ENCODE results near the gene TMEM178B. TPM values are rescaled to one million over a fixed set of nuclear protein-coding genes. Genes with fewer than 3 reads are reported as not detected.

TMEM178B gene
- total and polyA plus RNA-seq, 9 donors, result 0.10 to 1.6 (median 0.30) TPM

GRCh38 chr7:141221007-141221612, 147.2 kb downstream of the TMEM178B start:
- no peaks in the 10 kb centered on the region for H3K9me3 ChIP-seq
- 25 to 36% (median 27%) methylated on average over 2 of the region's 2 CpGs for WGBS, 3 donors
- H3K4me1 ChIP-seq (ENCODE audit: insufficient read depth), result no peaks in the 10 kb centered on the region
- no peak overlapping the region for H3K4me3 ChIP-seq
- DNase-seq, result no peak
- H3K27me3 ChIP-seq, result no peaks in the 10 kb centered on the region
- TF ChIP-seq POLR2A (IDR thresholded peaks at IDR 0.05) (no peak), EP300 (IDR thresholded peaks at IDR 0.05) (no peak)
- TF ChIP-seq, protein P1, sequence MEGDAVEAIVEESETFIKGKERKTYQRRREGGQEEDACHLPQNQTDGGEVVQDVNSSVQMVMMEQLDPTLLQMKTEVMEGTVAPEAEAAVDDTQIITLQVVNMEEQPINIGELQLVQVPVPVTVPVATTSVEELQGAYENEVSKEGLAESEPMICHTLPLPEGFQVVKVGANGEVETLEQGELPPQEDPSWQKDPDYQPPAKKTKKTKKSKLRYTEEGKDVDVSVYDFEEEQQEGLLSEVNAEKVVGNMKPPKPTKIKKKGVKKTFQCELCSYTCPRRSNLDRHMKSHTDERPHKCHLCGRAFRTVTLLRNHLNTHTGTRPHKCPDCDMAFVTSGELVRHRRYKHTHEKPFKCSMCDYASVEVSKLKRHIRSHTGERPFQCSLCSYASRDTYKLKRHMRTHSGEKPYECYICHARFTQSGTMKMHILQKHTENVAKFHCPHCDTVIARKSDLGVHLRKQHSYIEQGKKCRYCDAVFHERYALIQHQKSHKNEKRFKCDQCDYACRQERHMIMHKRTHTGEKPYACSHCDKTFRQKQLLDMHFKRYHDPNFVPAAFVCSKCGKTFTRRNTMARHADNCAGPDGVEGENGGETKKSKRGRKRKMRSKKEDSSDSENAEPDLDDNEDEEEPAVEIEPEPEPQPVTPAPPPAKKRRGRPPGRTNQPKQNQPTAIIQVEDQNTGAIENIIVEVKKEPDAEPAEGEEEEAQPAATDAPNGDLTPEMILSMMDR (IDR thresholded peaks at IDR 0.05), result no peak
- H3K36me3 ChIP-seq, result no peaks in the 10 kb centered on the region
- H3K27ac ChIP-seq, result no peak overlapping the region
- intact Hi-C loops (cut with DNase I), result no loop called here

DNA sequence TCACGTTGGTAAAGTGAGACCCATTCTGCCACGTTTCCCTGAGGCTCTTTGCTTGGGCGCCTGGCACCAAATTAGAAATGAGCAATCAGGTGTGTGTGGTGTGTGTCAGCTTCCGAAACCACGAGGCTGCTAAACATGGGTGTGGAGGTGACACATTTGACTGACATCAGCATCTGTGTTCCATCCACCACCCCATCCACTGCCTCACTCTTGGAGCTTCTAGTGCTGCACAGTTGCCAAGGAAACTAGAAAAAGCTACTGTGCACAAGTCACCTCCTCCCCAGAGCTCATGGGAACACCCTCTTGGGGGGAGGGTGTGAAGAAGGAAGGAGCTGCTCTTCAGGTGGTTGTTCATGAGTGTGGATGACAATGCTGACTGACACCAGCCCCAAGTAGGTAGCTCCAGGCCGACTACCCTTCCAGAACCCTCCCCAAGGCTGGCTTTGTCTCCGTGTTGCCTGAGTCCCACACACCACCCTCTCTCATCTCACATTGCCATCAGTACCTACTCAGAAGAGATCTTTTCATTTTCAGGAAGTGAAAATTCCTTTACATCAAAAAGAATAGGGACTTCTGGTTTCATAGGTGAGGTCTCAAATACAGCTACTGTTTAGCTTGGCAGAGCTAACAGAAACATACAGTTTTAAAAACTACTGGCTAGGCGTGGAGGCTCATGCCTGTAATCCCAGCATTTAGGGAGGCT, 152.2 kb downstream of the TMEM178B start:
- Histone ChIP-seq H3K27ac (no peak overlapping the region), H3K9me3 (no peaks in the 10 kb centered on the region), H3K27me3 (no peaks in the 10 kb centered on the region), H3K4me1 (ENCODE audit: insufficient read depth) (no peaks in the 10 kb centered on the region), H3K4me3 (no peak overlapping the region), H3K36me3 (no peaks in the 10 kb centered on the region)
- intact Hi-C loops (cut with DNase I), result no loop called here
- 72 to 85% (median 82%) methylated on average over 8 of the region's 8 CpGs for WGBS, 3 donors
- TF ChIP-seq, protein P1 (IDR thresholded peaks at IDR 0.05), result no peak
- TF ChIP-seq POLR2A (IDR thresholded peaks at IDR 0.05), result no peak
- TF ChIP-seq EP300 (IDR thresholded peaks at IDR 0.05), result no peak
- no peak for DNase-seq

DNA sequence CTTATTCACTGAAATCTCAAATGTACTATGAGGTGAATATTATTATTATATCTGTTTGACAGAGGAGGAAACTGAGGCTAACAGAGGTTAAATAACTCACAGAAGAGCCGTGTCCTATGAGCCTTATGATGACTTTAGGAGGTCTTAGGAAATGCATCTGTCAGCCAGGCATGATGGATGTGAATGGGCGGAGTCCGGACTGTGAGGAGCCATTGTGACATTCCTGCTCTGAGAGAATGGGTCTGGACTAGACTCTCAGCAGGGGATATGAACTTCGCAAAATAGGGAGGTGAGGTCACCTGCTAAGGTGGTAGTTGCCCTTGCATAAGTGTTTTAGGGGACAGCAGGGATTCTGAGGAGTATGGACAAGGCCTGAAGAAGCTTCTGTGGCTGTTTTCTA, 153.6 kb downstream of the TMEM178B start:
- no peak for DNase-seq
- H3K36me3 ChIP-seq, result no peaks in the 10 kb centered on the region
- TF ChIP-seq, protein P1 (IDR thresholded peaks at IDR 0.05), result no peak
- no peak for TF ChIP-seq EP300 (IDR thresholded peaks at IDR 0.05)
- no peak for TF ChIP-seq POLR2A (IDR thresholded peaks at IDR 0.05)

GRCh38 chr7:141228482-141228881, 154.6 kb downstream of the TMEM178B start:
- no peak for DNase-seq
- Histone ChIP-seq H3K9me3 (no peaks in the 10 kb centered on the region), H3K4me1 (ENCODE audit: insufficient read depth) (no peaks in the 10 kb centered on the region), H3K4me3 (no peak overlapping the region), H3K36me3 (no peaks in the 10 kb centered on the region), H3K27ac (no peak overlapping the region), H3K27me3 (no peaks in the 10 kb centered on the region)
- TF ChIP-seq POLR2A (IDR thresholded peaks at IDR 0.05), result no peak
- no peak for TF ChIP-seq EP300 (IDR thresholded peaks at IDR 0.05)
- TF ChIP-seq, protein P1 (IDR thresholded peaks at IDR 0.05), result no peak
- WGBS, 3 donors, result 77 to 87% (median 82%) methylated on average over 5 of the region's 5 CpGs
- intact Hi-C loops (cut with DNase I), result no loop called here

More for the DNA sequence above, 153.6 kb downstream of the TMEM178B start:
- H3K4me3 ChIP-seq, result no peak overlapping the region
- no peaks in the 10 kb centered on the region for H3K4me1 ChIP-seq (ENCODE audit: insufficient read depth)
- H3K27me3 ChIP-seq, result no peaks in the 10 kb centered on the region
- intact Hi-C loops (cut with DNase I), result no loop called here
- H3K27ac ChIP-seq, result no peak overlapping the region
- WGBS, 3 donors, result 76 to 81% (median 77%) methylated on average over 4 of the region's 4 CpGs
- no peaks in the 10 kb centered on the region for H3K9me3 ChIP-seq

Data from ovary (tissue), 9 donors.